Fibroblast of lung (primary cell): ENCODE results near the gene LRRC15. TPM values are rescaled to one million over a fixed set of nuclear protein-coding genes. Genes with fewer than 3 reads are reported as not detected.
A peak's percentile ranks its signal among the peaks of the same experiment; 100 is the strongest.

ENCODE experiments used
- DNase-seq, 2 donors: peaks; one replicate each; pipeline versions ENCODE4 v3.0.0 to v3.0.0-alpha.2; 2010; ENCODE audit warnings: low read depth in 2 of 2
- H2AFZ ChIP-seq: 2 replicates; pipeline ENCODE4 v1.5.1; 2012; ENCODE audit warnings: low read length, control low read depth, inconsistent platforms
- H3K27ac ChIP-seq: 2 replicates; pipeline ENCODE4 v1.5.1; 2011; ENCODE audit warnings: low read length, control low read depth; ENCODE audit not compliant: insufficient read depth
- H3K27me3 ChIP-seq: 2 replicates; pipeline ENCODE4 v1.5.1; 2011; ENCODE audit warnings: mild to moderate bottlenecking, low read length; ENCODE audit not compliant: control insufficient read depth, insufficient read depth
- H3K36me3 ChIP-seq: 2 replicates; pipeline ENCODE4 v1.5.1; 2011; ENCODE audit warnings: low read length; ENCODE audit not compliant: control insufficient read depth, insufficient read depth
- H3K4me1 ChIP-seq: 2 replicates; pipeline ENCODE4 v1.5.1; 2011; ENCODE audit warnings: low read length; ENCODE audit not compliant: control insufficient read depth, insufficient read depth; ENCODE audit errors: extremely low read depth
- H3K4me2 ChIP-seq: 2 replicates; pipeline ENCODE4 v1.5.1; 2011; ENCODE audit warnings: low read length, control low read depth; ENCODE audit not compliant: insufficient read depth; ENCODE audit errors: extremely low read depth
- H3K4me3 ChIP-seq, 4 experiments: fragments of 200-600 bp in 1 of 4; sonication (generic) in 1 of 4; replicated peaks in 1 of 4; 2 replicates each; pipeline ENCODE4 v1.5.1; 2011 to 2016; ENCODE audit warnings: low read length in 4 of 4, low read depth in 3 of 4, mild to moderate bottlenecking in 3 of 4, control low read depth in 2 of 4, inconsistent platforms in 1 of 4, mixed read lengths in 1 of 4; ENCODE audit not compliant: insufficient read depth in 1 of 4; ENCODE audit errors: control extremely low read depth in 1 of 4
- H3K79me2 ChIP-seq: 2 replicates; pipeline ENCODE4 v1.5.1; 2012; ENCODE audit warnings: mild to moderate bottlenecking, low read length, inconsistent platforms; ENCODE audit not compliant: control insufficient read depth, insufficient read depth
- H3K9ac ChIP-seq: 2 replicates; pipeline ENCODE4 v1.5.1; 2011; ENCODE audit warnings: mild to moderate bottlenecking, low read length, control low read depth; ENCODE audit not compliant: insufficient read depth
- H3K9me3 ChIP-seq: 2 replicates; pipeline ENCODE4 v1.5.1; 2012; ENCODE audit warnings: low read depth, low read length; ENCODE audit not compliant: control insufficient read depth, insufficient read depth
- H4K20me1 ChIP-seq: 2 replicates; pipeline ENCODE4 v1.5.1; 2011; ENCODE audit warnings: low read length; ENCODE audit not compliant: control insufficient read depth, insufficient read depth; ENCODE audit errors: extremely low read depth
- EZH2 ChIP-seq: IDR thresholded peaks from 2 replicates; pipeline ENCODE4 v1.5.1; 2012; ENCODE audit warnings: low read length, control low read depth, mild to moderate bottlenecking; ENCODE audit errors: missing control alignments
- polyA plus RNA-seq, 2 donors: library from polyadenylated mRNA; depleted of rRNA in 1 of 2; stranded (reverse) in 1 of 2; unstranded in 1 of 2; fragments of >200 nt; gene quantifications; 2 replicates each; pipeline ENCODE4 v1.2.1, GENCODE V29; 2011 to 2012; ENCODE audit warnings: missing spikeins in 1 of 2
- total RNA-seq: library from RNA; depleted of rRNA; stranded (reverse); fragments of >200 nt; gene quantifications from 2 replicates; pipeline ENCODE4 v1.2.1, GENCODE V29; 2014
- TF ChIP-seq, protein P1 (sequence below), 2 donors: IDR thresholded peaks in 1 of 2; conservative IDR thresholded peaks in 1 of 2; 1 replicate in 1 of 2; 2 replicates in 1 of 2; pipeline ENCODE4 v1.5.1; 2011 to 2012; ENCODE audit warnings: low read length in 2 of 2, control low read depth in 1 of 2, inconsistent platforms in 1 of 2, low read depth in 1 of 2, mild to moderate bottlenecking in 1 of 2

Gene LRRC15
- total and polyA plus RNA-seq, 2 donors (not counting 1 experiment from before 2014, with no cell fraction given): 0.58 to 2.3 TPM

DNA sequence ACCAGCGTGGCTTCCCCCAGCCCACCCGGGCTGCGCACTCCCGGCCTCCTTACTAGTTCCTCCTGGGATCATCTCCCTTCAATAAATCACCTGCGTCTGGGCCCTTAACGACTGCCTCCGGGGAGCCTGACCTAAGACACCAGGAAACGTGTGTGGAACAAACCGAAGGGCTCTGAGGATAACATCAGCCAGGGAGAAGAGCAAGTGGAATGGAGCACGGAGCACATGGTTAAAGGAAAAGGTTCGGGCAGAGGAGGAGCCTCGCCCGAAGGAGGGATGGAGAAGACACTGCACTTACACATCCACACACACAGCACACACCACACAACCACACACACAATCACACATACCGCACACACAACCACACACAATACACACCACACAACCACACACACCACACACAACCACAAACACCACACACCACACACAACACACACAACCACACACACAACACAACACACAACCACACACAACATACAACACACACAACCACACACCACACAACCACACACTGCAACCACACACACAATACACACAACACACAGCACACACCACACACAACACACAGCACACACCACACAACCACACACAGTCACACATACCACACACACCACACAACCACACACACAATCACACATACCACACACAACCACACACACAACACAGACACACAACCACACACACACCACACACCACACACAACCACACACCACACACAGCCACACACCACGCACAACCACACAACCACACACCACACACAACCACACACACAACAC is 43.2 kb downstream of the LRRC15 start:
- Histone ChIP-seq H3K4me2 (no peak overlapping the region), H3K27ac (no peak overlapping the region), H2AFZ (no peak overlapping the region), H3K4me1 (peaks cover 13% of the 10 kb centered on the region), H3K79me2 (no peaks in the 10 kb centered on the region), H3K4me3 (no peak overlapping the region), H3K9me3 (no peaks in the 10 kb centered on the region), H4K20me1 (no peaks in the 10 kb centered on the region), H3K36me3 (no peaks in the 10 kb centered on the region), H3K27me3 (no peaks in the 10 kb centered on the region), H3K9ac (no peak overlapping the region)
- TF ChIP-seq, protein P1, sequence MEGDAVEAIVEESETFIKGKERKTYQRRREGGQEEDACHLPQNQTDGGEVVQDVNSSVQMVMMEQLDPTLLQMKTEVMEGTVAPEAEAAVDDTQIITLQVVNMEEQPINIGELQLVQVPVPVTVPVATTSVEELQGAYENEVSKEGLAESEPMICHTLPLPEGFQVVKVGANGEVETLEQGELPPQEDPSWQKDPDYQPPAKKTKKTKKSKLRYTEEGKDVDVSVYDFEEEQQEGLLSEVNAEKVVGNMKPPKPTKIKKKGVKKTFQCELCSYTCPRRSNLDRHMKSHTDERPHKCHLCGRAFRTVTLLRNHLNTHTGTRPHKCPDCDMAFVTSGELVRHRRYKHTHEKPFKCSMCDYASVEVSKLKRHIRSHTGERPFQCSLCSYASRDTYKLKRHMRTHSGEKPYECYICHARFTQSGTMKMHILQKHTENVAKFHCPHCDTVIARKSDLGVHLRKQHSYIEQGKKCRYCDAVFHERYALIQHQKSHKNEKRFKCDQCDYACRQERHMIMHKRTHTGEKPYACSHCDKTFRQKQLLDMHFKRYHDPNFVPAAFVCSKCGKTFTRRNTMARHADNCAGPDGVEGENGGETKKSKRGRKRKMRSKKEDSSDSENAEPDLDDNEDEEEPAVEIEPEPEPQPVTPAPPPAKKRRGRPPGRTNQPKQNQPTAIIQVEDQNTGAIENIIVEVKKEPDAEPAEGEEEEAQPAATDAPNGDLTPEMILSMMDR (conservative IDR thresholded peaks at IDR 0.05 in 1 of 2, IDR thresholded peaks at IDR 0.05 in 1 of 2; ENCODE audit: low read depth in 1 of 2, low read length in 2 of 2): no peak
- TF ChIP-seq EZH2: no peak
- DNase-seq: peak; percentile 54 to 55

DNA sequence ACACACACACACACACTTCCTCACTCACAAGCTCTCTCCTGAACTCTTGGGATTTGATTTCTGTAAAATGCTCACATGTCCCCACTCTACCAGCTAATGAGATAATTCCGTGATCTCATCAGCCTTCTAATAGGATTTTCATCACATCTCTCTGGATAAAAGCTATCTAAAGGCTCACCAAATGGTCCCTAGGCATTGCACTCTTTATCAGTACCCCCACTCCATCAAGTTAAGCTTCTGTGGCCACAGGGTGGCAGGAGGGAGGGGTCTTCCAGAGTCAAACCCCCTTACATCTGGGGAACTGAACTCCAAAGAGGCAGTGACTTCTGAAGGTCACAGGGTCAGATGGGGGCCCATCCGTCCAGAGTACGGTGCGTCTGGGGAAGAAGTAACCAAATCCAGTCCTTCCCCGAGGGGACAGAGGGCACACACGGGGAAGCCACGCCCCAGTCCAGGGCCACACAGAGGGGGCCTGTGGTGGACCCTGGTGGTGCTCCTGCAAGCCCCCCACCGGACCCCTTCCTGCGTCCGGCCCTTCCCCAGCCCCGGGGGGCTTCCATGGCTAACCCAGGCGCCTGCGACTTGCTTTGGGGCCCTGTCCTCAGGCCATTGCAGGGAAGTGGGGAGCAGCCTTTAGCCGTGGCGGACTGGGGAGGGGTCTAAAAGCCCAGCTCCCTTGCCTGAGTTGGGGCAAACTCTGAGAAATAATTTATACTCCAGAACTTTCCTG is 44.0 kb downstream of the LRRC15 start:
- Histone ChIP-seq H3K9me3 (no peaks in the 10 kb centered on the region), H4K20me1 (no peaks in the 10 kb centered on the region), H3K27me3 (peaks cover 3% of the 10 kb centered on the region), H3K4me1 (peaks cover 10% of the 10 kb centered on the region), H3K4me3 (no peak overlapping the region), H3K27ac (no peak overlapping the region), H3K79me2 (no peaks in the 10 kb centered on the region), H3K36me3 (no peaks in the 10 kb centered on the region), H3K9ac (no peak overlapping the region), H2AFZ (no peak overlapping the region), H3K4me2 (no peak overlapping the region)
- no peak for TF ChIP-seq EZH2
- TF ChIP-seq, protein P1 (conservative IDR thresholded peaks at IDR 0.05 in 1 of 2, IDR thresholded peaks at IDR 0.05 in 1 of 2; ENCODE audit: low read depth in 1 of 2, low read length in 2 of 2): no peak
- no peak for DNase-seq

DNA sequence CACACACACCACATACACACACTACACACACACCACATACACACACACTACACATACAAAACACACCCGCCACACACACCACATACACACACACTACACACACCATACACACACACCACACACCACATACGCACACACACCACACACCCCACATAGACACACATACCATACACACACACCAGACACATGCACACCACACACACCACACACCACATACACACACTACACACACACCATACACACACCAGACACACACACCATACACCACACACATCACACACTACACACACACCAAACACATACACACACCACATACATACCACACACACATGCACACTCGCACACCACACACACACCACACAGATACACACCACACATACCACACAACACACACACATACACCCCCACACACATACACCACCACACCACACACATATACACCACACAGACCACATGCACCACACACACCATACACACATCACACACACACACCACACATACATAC is 44.7 kb downstream of the LRRC15 start:
- no peak for TF ChIP-seq EZH2
- TF ChIP-seq, protein P1 (conservative IDR thresholded peaks at IDR 0.05 in 1 of 2, IDR thresholded peaks at IDR 0.05 in 1 of 2; ENCODE audit: low read depth in 1 of 2, low read length in 2 of 2): no peak
- Histone ChIP-seq H3K4me1 (peaks cover 7% of the 10 kb centered on the region), H3K27ac (no peak overlapping the region), H3K9ac (no peak overlapping the region), H3K79me2 (no peaks in the 10 kb centered on the region), H3K9me3 (no peaks in the 10 kb centered on the region), H2AFZ (no peak overlapping the region), H3K4me2 (no peak overlapping the region), H3K27me3 (peaks cover 9% of the 10 kb centered on the region), H3K36me3 (no peaks in the 10 kb centered on the region), H4K20me1 (no peaks in the 10 kb centered on the region), H3K4me3 (no peak overlapping the region)
- DNase-seq: no peak
